ENCODE measurements around the gene TNS1.

TNS1 gene

GRCh38 chr2:217909156-217909820 lies 93.5 kb downstream of the TNS1 start:
- DNase-seq: no peak

GRCh38 chr2:217908544-217908943 lies 94.3 kb downstream of the TNS1 start:
- no peak for DNase-seq

GRCh38 chr2:217907266-217907665 lies 95.5 kb downstream of the TNS1 start:
- no peak for DNase-seq

- no peak for DNase-seq
Measured at GRCh38 chr2:217906798-217907197, 96.0 kb downstream of the TNS1 start.

- DNase-seq: no peak
Measured at GRCh38 chr2:217905896-217906295, 96.9 kb downstream of the TNS1 start.

- DNase-seq: no peak
Measured at GRCh38 chr2:217905395-217905794, 97.4 kb downstream of the TNS1 start.

- DNase-seq: no peak
Measured at GRCh38 chr2:217904614-217904965, 98.2 kb downstream of the TNS1 start.

- DNase-seq: no peak
Measured at GRCh38 chr2:217903859-217904613, 98.8 kb downstream of the TNS1 start.

- no peak for DNase-seq
Measured at GRCh38 chr2:217903142-217903858, 99.5 kb downstream of the TNS1 start.

- no peak for DNase-seq
Measured at GRCh38 chr2:217902379-217903141, 100.2 kb downstream of the TNS1 start.

GRCh38 chr2:217901835-217902378 lies 100.9 kb downstream of the TNS1 start:
- DNase-seq: no peak

GRCh38 chr2:217901400-217901799 lies 101.4 kb downstream of the TNS1 start:
- DNase-seq: no peak

- DNase-seq: no peak
Measured at GRCh38 chr2:217900780-217901360, 101.9 kb downstream of the TNS1 start.

- no peak for DNase-seq
Measured at GRCh38 chr2:217900010-217900779, 102.6 kb downstream of the TNS1 start.

- peak; percentile 34 to 48 for DNase-seq
Measured at GRCh38 chr2:217899231-217900009, 103.4 kb downstream of the TNS1 start.

GRCh38 chr2:217897816-217898806 lies 104.7 kb downstream of the TNS1 start:
- DNase-seq: no peak

GRCh38 chr2:217897091-217897715 lies 105.6 kb downstream of the TNS1 start:
- no peak for DNase-seq

- no peak for DNase-seq
Measured at GRCh38 chr2:217895070-217895635, 107.6 kb downstream of the TNS1 start.

GRCh38 chr2:217893440-217893839 lies 109.4 kb downstream of the TNS1 start:
- DNase-seq: no peak

Measured in SHP77 (cell line).